HG02798 (cell line): ENCODE measurements around the gene MEI4.
"Not testable (repeated sequence)": the region's sequence is repeated elsewhere in the genome, so short reads cannot be mapped to it uniquely, and the experiment has no call there.

ENCODE experiments used
- ATAC-seq: cut with Tn5 transposase; IDR thresholded peaks from one replicate; pipeline ENCODE4 v1.9.1; 2021; ENCODE audit warnings: mild to moderate bottlenecking; ENCODE audit not compliant: unreplicated experiment, poor library complexity

Gene MEI4

GRCh38 chr6:77652739-77653138, at the start of gene MEI4:
Gene MEI4, plus strand, starts transcription at chr6:77653039. Its CDS starts 37,633 bp downstream, at chr6:77690672.
- ATAC-seq = no peak

- no peak for ATAC-seq
Measured at GRCh38 chr6:77604476-77604875, 48.4 kb upstream of the MEI4 start.

GRCh38 chr6:77607004-77607403, 45.8 kb upstream of the MEI4 start:
- no peak for ATAC-seq

- no peak for ATAC-seq
Measured at GRCh38 chr6:77609106-77609505, 43.7 kb upstream of the MEI4 start.

GRCh38 chr6:77619114-77619513, 33.7 kb upstream of the MEI4 start:
- no peak for ATAC-seq

GRCh38 chr6:77620278-77620882, 32.5 kb upstream of the MEI4 start:
- ATAC-seq = peak; percentile 73

- no peak for ATAC-seq
Measured at GRCh38 chr6:77624515-77624914, 28.3 kb upstream of the MEI4 start.

- no peak for ATAC-seq
Measured at GRCh38 chr6:77626426-77626825, 26.4 kb upstream of the MEI4 start.

- no peak for ATAC-seq
Measured at GRCh38 chr6:77630014-77630413, 22.8 kb upstream of the MEI4 start.

- ATAC-seq = no peak
Measured at GRCh38 chr6:77633471-77633870, 19.4 kb upstream of the MEI4 start.

GRCh38 chr6:77633993-77634715, 18.7 kb upstream of the MEI4 start:
- ATAC-seq = no peak

GRCh38 chr6:77638129-77638830, 14.6 kb upstream of the MEI4 start:
- no peak for ATAC-seq

- ATAC-seq = no peak
Measured at GRCh38 chr6:77644102-77644705, 8.6 kb upstream of the MEI4 start.

GRCh38 chr6:77650098-77650663, 2.7 kb upstream of the MEI4 start:
- ATAC-seq = peak; percentile 80

GRCh38 chr6:77653816-77654215, 977 bp downstream of the MEI4 start:
- ATAC-seq = no peak

GRCh38 chr6:77655035-77655434, 2.2 kb downstream of the MEI4 start:
- ATAC-seq = not testable (repeated sequence)

GRCh38 chr6:77656999-77657764, 4.3 kb downstream of the MEI4 start:
- ATAC-seq = no peak

GRCh38 chr6:77666340-77666739, 13.5 kb downstream of the MEI4 start:
- no peak for ATAC-seq

- no peak for ATAC-seq
Measured at GRCh38 chr6:77666846-77667245, 14.0 kb downstream of the MEI4 start.

- no peak for ATAC-seq
Measured at GRCh38 chr6:77669913-77670312, 17.1 kb downstream of the MEI4 start.
